ENCODE measurements around the gene NFIC. TPM values are rescaled to one million over a fixed set of nuclear protein-coding genes. Genes with fewer than 3 reads are reported as not detected.
A peak's percentile ranks its signal among the peaks of the same experiment; 100 is the strongest.

NFIC gene
- total and polyA plus RNA-seq, 2 of the 4 experiments (the other 2 are of a cell fraction), result 21.9 to 32.1 TPM

DNA sequence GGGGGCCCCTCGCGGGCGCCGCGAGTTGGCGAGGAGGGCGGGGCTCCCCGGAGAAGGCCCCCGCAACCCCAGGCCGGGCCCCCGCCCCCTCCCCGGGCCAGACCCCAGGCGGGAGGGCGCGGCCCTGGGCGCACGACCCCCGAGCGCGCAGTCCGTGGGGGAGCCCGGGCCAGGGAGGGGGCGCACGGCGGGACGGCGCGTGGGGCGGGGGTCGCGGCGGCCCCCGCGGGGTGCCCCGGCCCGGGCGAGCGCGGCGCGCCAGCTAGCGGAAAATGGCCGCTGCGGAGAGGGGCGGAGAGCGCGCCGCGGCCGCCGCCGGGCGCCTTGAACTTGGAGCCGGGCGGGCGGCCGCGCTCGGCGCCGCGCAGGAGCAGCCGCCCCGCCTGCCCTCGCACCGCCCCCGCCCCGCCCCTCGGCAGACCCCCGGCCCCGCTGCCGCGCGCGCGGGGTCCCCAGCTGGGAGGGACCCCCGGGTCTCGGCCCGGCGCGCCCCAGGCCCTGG is 6.4 kb upstream of the NFIC start:
- CTCF ChIA-PET, result no interaction called here
- Histone ChIP-seq H4K5ac (ENCODE audit: low read depth, low read length) (no peak overlapping the region), H3K4me1 (ENCODE audit: control insufficient read depth, insufficient read depth, low read length) (peaks cover 4% of the 10 kb centered on the region), H2BK120ac (ENCODE audit: low read depth, low read length) (no peak overlapping the region), H3K18ac (ENCODE audit: low read depth, low read length) (no peak overlapping the region; the same call in 1 of the 2 replicates), H3K4me3 (ENCODE audit: insufficient read depth, low read depth, low read length) (peak overlapping the region; percentile 75), H3K9ac (ENCODE audit: low read depth, low read length) (peak overlapping the region; percentile 81), H3K4ac (ENCODE audit: low read depth, low read length) (no peak overlapping the region), H3K27me3 (ENCODE audit: control insufficient read depth, insufficient read depth, low read length) (no peaks in the 10 kb centered on the region), H3K23ac (ENCODE audit: low read depth, low read length) (no peak overlapping the region), H3K9me1 (ENCODE audit: insufficient read depth, low read length) (peaks cover 6% of the 10 kb centered on the region; the same call in 1 of the 2 replicates), H2AK5ac (ENCODE audit: low read depth, low read length) (no peak overlapping the region), H2BK20ac (ENCODE audit: low read depth, low read length) (no peak overlapping the region), H3K14ac (replicated peaks; ENCODE audit: low read depth, low read length) (peak overlapping the region; percentile 88), H3K79me1 (ENCODE audit: low read depth in 1 of 2, low read length in 2 of 2) (peaks cover 10 to 41% of the 10 kb centered on the region in 2 experiments; a peak in 3 of 4 replicates), H4K8ac (ENCODE audit: low read depth in 2 of 2, low read length in 2 of 2) (no peak overlapping the region), H2BK15ac (ENCODE audit: low read depth, low read length) (no peak overlapping the region), H3K4me2 (ENCODE audit: low read depth, low read length) (peak overlapping the region; percentile 96; the same call in 1 of the 2 replicates), H2AFZ (replicated peaks; ENCODE audit: low read length, poor library complexity) (peak overlapping the region; percentile 92), H2AK9ac (replicated peaks; ENCODE audit: low read depth, low read length, poor library complexity) (peak overlapping the region; percentile 98), H3K9me3 (ENCODE audit: control insufficient read depth, insufficient read depth, low read length) (no peaks in the 10 kb centered on the region), H3K36me3 (ENCODE audit: control insufficient read depth, insufficient read depth, low read length) (no peaks in the 10 kb centered on the region), H2BK5ac (ENCODE audit: low read depth, low read length, poor library complexity, severe bottlenecking) (peak overlapping the region; percentile 70), H4K20me1 (ENCODE audit: insufficient read depth, low read length) (peaks cover 30% of the 10 kb centered on the region), H3K56ac (ENCODE audit: extremely low read depth, insufficient read depth, low read length) (no peak overlapping the region), H4K91ac (ENCODE audit: insufficient read depth, low read depth, low read length) (peak overlapping the region; percentile 57; the same call in 1 of the 2 replicates), H3K27ac (ENCODE audit: insufficient read depth, low read length) (peak overlapping the region; percentile 87; the same call in 1 of the 2 replicates)
- in situ Hi-C loops (cut with MboI; ENCODE audit: low sequenced_read_pairs), result no loop called here
- WGBS, 2 experiments (ENCODE audit: extremely low coverage in 2 of 2, insufficient read length in 1 of 2), result 0% methylated on average over 27 of the region's 81 CpGs; no CpG with 5 or more reads in 1 of the 2 experiments
- BruUV-seq (replicated peaks), result no TSS peak
- no peak for DNase-seq
- ATAC-seq (ENCODE audit: low read depth), result peak; percentile 59
- dilution Hi-C loops (cut with HindIII; ENCODE audit: low sequenced_read_pairs, unreplicated experiment), result no loop called here
- TF ChIP-seq RCOR1 (IDR thresholded peaks at IDR 0.05; ENCODE audit: insufficient replicate concordance, low read length), result no peak
- TF ChIP-seq, protein P1, sequence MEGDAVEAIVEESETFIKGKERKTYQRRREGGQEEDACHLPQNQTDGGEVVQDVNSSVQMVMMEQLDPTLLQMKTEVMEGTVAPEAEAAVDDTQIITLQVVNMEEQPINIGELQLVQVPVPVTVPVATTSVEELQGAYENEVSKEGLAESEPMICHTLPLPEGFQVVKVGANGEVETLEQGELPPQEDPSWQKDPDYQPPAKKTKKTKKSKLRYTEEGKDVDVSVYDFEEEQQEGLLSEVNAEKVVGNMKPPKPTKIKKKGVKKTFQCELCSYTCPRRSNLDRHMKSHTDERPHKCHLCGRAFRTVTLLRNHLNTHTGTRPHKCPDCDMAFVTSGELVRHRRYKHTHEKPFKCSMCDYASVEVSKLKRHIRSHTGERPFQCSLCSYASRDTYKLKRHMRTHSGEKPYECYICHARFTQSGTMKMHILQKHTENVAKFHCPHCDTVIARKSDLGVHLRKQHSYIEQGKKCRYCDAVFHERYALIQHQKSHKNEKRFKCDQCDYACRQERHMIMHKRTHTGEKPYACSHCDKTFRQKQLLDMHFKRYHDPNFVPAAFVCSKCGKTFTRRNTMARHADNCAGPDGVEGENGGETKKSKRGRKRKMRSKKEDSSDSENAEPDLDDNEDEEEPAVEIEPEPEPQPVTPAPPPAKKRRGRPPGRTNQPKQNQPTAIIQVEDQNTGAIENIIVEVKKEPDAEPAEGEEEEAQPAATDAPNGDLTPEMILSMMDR (conservative IDR thresholded peaks at IDR 0.05; ENCODE audit: low read depth, low read length), result no peak
- TF ChIP-seq BHLHE40 (IDR thresholded peaks at IDR 0.05; ENCODE audit: low read depth, low read length), result no peak
- no peak for TF ChIP-seq FOS (IDR thresholded peaks at IDR 0.05; ENCODE audit: low read depth, low read length)
- TF ChIP-seq MAZ (IDR thresholded peaks at IDR 0.05; ENCODE audit: borderline replicate concordance, low read depth, low read length), result no peak
- no peak for TF ChIP-seq CEBPB (IDR thresholded peaks at IDR 0.05; ENCODE audit: low read depth, low read length)
- TF ChIP-seq MAFK (IDR thresholded peaks at IDR 0.05; ENCODE audit: low read depth, low read length), result no peak
- TF ChIP-seq POLR2A (IDR thresholded peaks at IDR 0.05; ENCODE audit: low read depth, low read length), result no peak
- TF ChIP-seq, protein P2, sequence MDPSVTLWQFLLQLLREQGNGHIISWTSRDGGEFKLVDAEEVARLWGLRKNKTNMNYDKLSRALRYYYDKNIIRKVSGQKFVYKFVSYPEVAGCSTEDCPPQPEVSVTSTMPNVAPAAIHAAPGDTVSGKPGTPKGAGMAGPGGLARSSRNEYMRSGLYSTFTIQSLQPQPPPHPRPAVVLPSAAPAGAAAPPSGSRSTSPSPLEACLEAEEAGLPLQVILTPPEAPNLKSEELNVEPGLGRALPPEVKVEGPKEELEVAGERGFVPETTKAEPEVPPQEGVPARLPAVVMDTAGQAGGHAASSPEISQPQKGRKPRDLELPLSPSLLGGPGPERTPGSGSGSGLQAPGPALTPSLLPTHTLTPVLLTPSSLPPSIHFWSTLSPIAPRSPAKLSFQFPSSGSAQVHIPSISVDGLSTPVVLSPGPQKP (IDR thresholded peaks at IDR 0.05; ENCODE audit: borderline replicate concordance, low read depth, low read length), result no peak
- no peak for TF ChIP-seq CHD1 (IDR thresholded peaks at IDR 0.05; ENCODE audit: low read depth, low read length)
- no peak for TF ChIP-seq SMC3 (IDR thresholded peaks at IDR 0.05; ENCODE audit: low read depth, low read length)
- no peak for TF ChIP-seq RAD21 (IDR thresholded peaks at IDR 0.05; ENCODE audit: low read length)
- no peak for TF ChIP-seq RFX5 (IDR thresholded peaks at IDR 0.05; ENCODE audit: low read depth, low read length)
- TF ChIP-seq, protein P3, sequence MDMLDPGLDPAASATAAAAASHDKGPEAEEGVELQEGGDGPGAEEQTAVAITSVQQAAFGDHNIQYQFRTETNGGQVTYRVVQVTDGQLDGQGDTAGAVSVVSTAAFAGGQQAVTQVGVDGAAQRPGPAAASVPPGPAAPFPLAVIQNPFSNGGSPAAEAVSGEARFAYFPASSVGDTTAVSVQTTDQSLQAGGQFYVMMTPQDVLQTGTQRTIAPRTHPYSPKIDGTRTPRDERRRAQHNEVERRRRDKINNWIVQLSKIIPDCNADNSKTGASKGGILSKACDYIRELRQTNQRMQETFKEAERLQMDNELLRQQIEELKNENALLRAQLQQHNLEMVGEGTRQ (IDR thresholded peaks at IDR 0.05; ENCODE audit: low read depth, low read length), result no peak
- intact Hi-C loops (cut with micrococcal nuclease), result loop anchor here (2.0 kb wide), 1 partner anchor 69 kb away; no protein-coding TSS in a partner anchor
- POLR2A ChIA-PET (ENCODE audit: unreplicated experiment), result no interaction called here
